A549 (cell line): Measurements from ENCODE around the gene GP1BA. TPM values are rescaled to one million over a fixed set of nuclear protein-coding genes. Genes with fewer than 3 reads are reported as not detected.

Experiments
- ATAC-seq, 2 experiments: fragments of 200-7000 bp in 1 of 2; fragments of >200 bp in 1 of 2; cut with Nextera tagmentation in 1 of 2; cut with Tn5 transposase in 1 of 2; 3 replicates each; pipeline versions ENCODE4 v1.8.0 to v1.9.1; 2018 to 2020; ENCODE audit warnings: mild to moderate bottlenecking in 1 of 2, moderate library complexity in 1 of 2
- CTCF ChIA-PET: fragments of 300-600 bp; sonication (Branson Sonifier 250); formaldehyde crosslinking; extraction: SDS; loops from one replicate; lab custom pipeline; 2021; ENCODE audit warnings: antibody characterized with exemption, inconsistent platforms; lab: Yijun Ruan, JAX
- POLR2A ChIA-PET: fragments of 350-600 bp; formaldehyde crosslinking; extraction: SDS; loops from one replicate; lab custom pipeline; 2021; ENCODE audit warnings: antibody characterized with exemption, inconsistent platforms; lab: Yijun Ruan, JAX
- DNase-seq, 2 experiments: peaks; one replicate each; pipeline versions ENCODE4 v3.0.0 to v3.0.0-alpha.2; 2011 to 2016; ENCODE audit warnings: low read depth in 1 of 2, low spot score in 1 of 2
- FAIRE-seq: peaks from 2 replicates; lab custom pipeline; 2011; peaks lifted over from hg19 to GRCh38; lab: Jason Lieb, UNC
- H3K27ac ChIP-seq, 2 experiments: fragments of >200 bp; sonication (Bioruptor Twin); formaldehyde crosslinking; 3 replicates each; pipeline ENCODE4 v1.5.1; 2016 to 2017
- H3K4me1 ChIP-seq: fragments of >200 bp; sonication (Bioruptor Twin); formaldehyde crosslinking; 3 replicates; pipeline ENCODE4 v1.6.1; 2016
- H3K4me2 ChIP-seq: fragments of >200 bp; sonication (Bioruptor Twin); formaldehyde crosslinking; 3 replicates; pipeline ENCODE4 v1.6.1; 2016
- H3K4me3 ChIP-seq: fragments of >200 bp; sonication (Bioruptor Twin); formaldehyde crosslinking; 3 replicates; pipeline ENCODE4 v1.5.1; 2016
- H3K9me3 ChIP-seq: fragments of >200 bp; sonication (Bioruptor Twin); formaldehyde crosslinking; 3 replicates; pipeline ENCODE4 v1.6.1; 2016
- CBX2 ChIP-seq: fragments of 200-600 bp; sonication (generic); IDR thresholded peaks from 2 replicates; pipeline ENCODE4 v1.6.1; 2016; ENCODE audit warnings: low read depth, mild to moderate bottlenecking, borderline replicate concordance
- CBX8 ChIP-seq: fragments of 200-600 bp; sonication (generic); IDR thresholded peaks from 2 replicates; pipeline ENCODE4 v1.6.1; 2016
- CHD2 ChIP-seq: fragments of 150-350 bp; IDR thresholded peaks from 2 replicates; pipeline ENCODE4 v1.6.1; 2014; ENCODE audit warnings: low read length; ENCODE audit not compliant: partially characterized antibody
- EHF ChIP-seq: fragments of 250-450 bp; sonication (Bioruptor Pico); IDR thresholded peaks from 2 replicates; pipeline ENCODE4 v1.5.0; 2020; ENCODE audit warnings: mild to moderate bottlenecking
- ESRRA ChIP-seq: fragments of 150-350 bp; IDR thresholded peaks from 2 replicates; pipeline ENCODE4 v1.6.1; 2014; ENCODE audit warnings: mild to moderate bottlenecking, low read length, borderline replicate concordance
- FOSB ChIP-seq: fragments of 250-450 bp; sonication (Bioruptor Pico); IDR thresholded peaks from 2 replicates; pipeline ENCODE4 v1.5.0; 2020; ENCODE audit warnings: mild to moderate bottlenecking, moderate library complexity
- FOXS1 ChIP-seq: fragments of 250-450 bp; sonication (Bioruptor Pico); IDR thresholded peaks from 2 replicates; pipeline ENCODE4 v1.5.0; 2020; ENCODE audit warnings: mild to moderate bottlenecking, moderate library complexity
- GATA3 ChIP-seq: IDR thresholded peaks from 2 replicates; pipeline ENCODE4 v1.6.1; 2012; ENCODE audit warnings: borderline replicate concordance
- KDM5A ChIP-seq: fragments of 200-600 bp; sonication (generic); IDR thresholded peaks from 2 replicates; pipeline ENCODE4 v1.6.1; 2016; ENCODE audit warnings: antibody characterized with exemption, mild to moderate bottlenecking
- MAFK ChIP-seq: fragments of 450-650 bp; IDR thresholded peaks from 2 replicates; pipeline ENCODE4 v1.6.1; 2014; ENCODE audit not compliant: partially characterized antibody
- NFE2L2 ChIP-seq: fragments of 150-350 bp; conservative IDR thresholded peaks from 2 replicates; pipeline ENCODE4 v1.6.1; 2014; ENCODE audit warnings: low read length
- POLR2A ChIP-seq: IDR thresholded peaks from 2 replicates; pipeline ENCODE4 v1.6.1; 2012; ENCODE audit warnings: mild to moderate bottlenecking, low read length
- POLR2AphosphoS2 ChIP-seq: conservative IDR thresholded peaks from 2 replicates; pipeline ENCODE4 v1.6.1; 2012; ENCODE audit warnings: low read length, improper control_type of control experiment, inconsistent platforms
- RARB ChIP-seq: fragments of 250-450 bp; sonication (Bioruptor Pico); IDR thresholded peaks from 2 replicates; pipeline ENCODE4 v1.8.0; 2021; ENCODE audit warnings: mild to moderate bottlenecking, moderate library complexity
- RCOR1 ChIP-seq: fragments of 150-350 bp; IDR thresholded peaks from 2 replicates; pipeline ENCODE4 v1.6.1; 2014; ENCODE audit warnings: antibody characterized with exemption, low read length, low read depth
- RFX5 ChIP-seq: fragments of 450-650 bp; IDR thresholded peaks from 2 replicates; pipeline ENCODE4 v1.7.1; 2014; ENCODE audit warnings: antibody characterized with exemption, mild to moderate bottlenecking, moderate library complexity
- RNF2 ChIP-seq: fragments of 200-600 bp; sonication (generic); IDR thresholded peaks from 2 replicates; pipeline ENCODE4 v1.6.1; 2016; ENCODE audit warnings: low read depth, mild to moderate bottlenecking, antibody characterized with exemption, moderate library complexity, borderline replicate concordance
- SREBF2 ChIP-seq: fragments of 450-650 bp; IDR thresholded peaks from 2 replicates; pipeline ENCODE4 v1.6.1; 2014; ENCODE audit warnings: mild to moderate bottlenecking, moderate library complexity
- TP53 ChIP-seq: fragments of 250-450 bp; sonication (Bioruptor Pico); IDR thresholded peaks from 2 replicates; pipeline ENCODE4 v1.5.0; 2021; ENCODE audit warnings: mild to moderate bottlenecking, moderate library complexity
- WGBS: methylation state at CpG from one replicate; pipeline ENCODE4 v1.1.6; 2017; ENCODE audit errors: missing lambda C conversion rate; 5-methylcytosine and 5-hydroxymethylcytosine counted together
- polyA plus RNA-seq, 4 experiments: library from polyadenylated mRNA; depleted of rRNA in 3 of 4; stranded (reverse); fragments of >200 nt; fragmentation: RNase III in 1 of 4; extraction: RNeasy Plus Mini Kit Qiagen cat#74134 plus additional on column Dnase treatment in 1 of 4; gene quantifications; 2 replicates in 3 of 4; 3 replicates in 1 of 4; pipeline ENCODE4 v1.2.3, GENCODE V29; 2011 to 2017
- TF ChIP-seq, protein P1 (sequence below): fragments of >200 bp; sonication (Bioruptor Twin); formaldehyde crosslinking; IDR thresholded peaks from 3 replicates; pipeline ENCODE4 v1.5.1; 2016
- TF ChIP-seq, protein P2 (sequence below): fragments of >200 bp; sonication (Bioruptor Twin); formaldehyde crosslinking; IDR thresholded peaks from 2 replicates; pipeline ENCODE4 v1.6.1; 2016
- TF ChIP-seq, protein P3 (sequence below): IDR thresholded peaks from 2 replicates; pipeline ENCODE4 v1.6.1; 2012
- TF ChIP-seq, protein P4 (sequence below): IDR thresholded peaks from 2 replicates; pipeline ENCODE4 v1.6.1; 2012; ENCODE audit warnings: low read depth, borderline replicate concordance
- TF ChIP-seq, protein P5 (sequence below): fragments of >200 bp; sonication (Bioruptor Twin); formaldehyde crosslinking; IDR thresholded peaks from 3 replicates; pipeline ENCODE4 v1.6.1; 2016
- TF ChIP-seq, protein P6 (sequence below): fragments of 250-450 bp; sonication (Bioruptor Pico); IDR thresholded peaks from 2 replicates; pipeline ENCODE4 v1.5.0; 2021; ENCODE audit warnings: mild to moderate bottlenecking, moderate library complexity, borderline replicate concordance
- TF ChIP-seq, protein P7 (sequence below): fragments of 450-650 bp; IDR thresholded peaks from 2 replicates; pipeline ENCODE4 v1.6.1; 2014; ENCODE audit warnings: antibody characterized with exemption

Gene GP1BA
- polyA plus RNA-seq, 2 of the 4 experiments (the other 2 are of a cell fraction), result not detected

DNA sequence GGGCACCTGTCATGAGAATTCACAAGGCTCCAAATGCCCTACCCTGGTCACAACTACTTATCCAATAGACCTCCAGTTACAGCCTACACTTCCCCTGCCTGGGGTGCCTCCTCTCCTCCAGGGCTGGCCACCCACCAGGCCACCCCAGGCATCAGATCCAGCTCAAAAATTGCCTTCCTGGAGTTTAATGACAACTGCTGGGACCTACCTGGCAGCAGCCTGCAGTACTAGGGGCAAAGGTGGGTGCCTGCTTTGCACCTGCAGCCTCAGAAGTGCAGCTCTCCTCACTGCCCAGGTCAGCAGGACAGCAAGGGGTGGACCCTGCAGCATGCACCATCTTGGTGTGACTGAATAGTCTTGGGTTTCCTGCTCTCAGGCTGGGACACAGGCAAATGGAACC is 3.6 kb downstream of the GP1BA start:
- FAIRE-seq (no peak), DNase-seq (no peak)
- H3K4me1 ChIP-seq, result peaks cover 10% of the 10 kb centered on the region
- ChIA-PET CTCF (interaction anchor here (1.0 to 2.6 kb wide), 3 partner anchors 27 to 52 kb away, joined by 3 to 14 read pairs (median 5); partner anchors contain the start of gene CAMTA2), POLR2A (interaction anchor here (0.5 to 1.8 kb wide), 2 partner anchors 32 to 177 kb away, joined by 4 to 8 read pairs; partner anchors contain the start of gene SPAG7)
- H3K27ac ChIP-seq, result no peak overlapping the region
- no peak overlapping the region for H3K4me2 ChIP-seq
- TF ChIP-seq POLR2AphosphoS2 (no peak), EHF (CRISPR knock-in tag) (no peak), ESRRA (no peak), SREBF2 (no peak), NFE2L2 (no peak), RNF2 (no peak), CHD2 (no peak), RFX5 (no peak), TP53 (CRISPR knock-in tag) (no peak), GATA3 (no peak)
- TF ChIP-seq, protein P1, sequence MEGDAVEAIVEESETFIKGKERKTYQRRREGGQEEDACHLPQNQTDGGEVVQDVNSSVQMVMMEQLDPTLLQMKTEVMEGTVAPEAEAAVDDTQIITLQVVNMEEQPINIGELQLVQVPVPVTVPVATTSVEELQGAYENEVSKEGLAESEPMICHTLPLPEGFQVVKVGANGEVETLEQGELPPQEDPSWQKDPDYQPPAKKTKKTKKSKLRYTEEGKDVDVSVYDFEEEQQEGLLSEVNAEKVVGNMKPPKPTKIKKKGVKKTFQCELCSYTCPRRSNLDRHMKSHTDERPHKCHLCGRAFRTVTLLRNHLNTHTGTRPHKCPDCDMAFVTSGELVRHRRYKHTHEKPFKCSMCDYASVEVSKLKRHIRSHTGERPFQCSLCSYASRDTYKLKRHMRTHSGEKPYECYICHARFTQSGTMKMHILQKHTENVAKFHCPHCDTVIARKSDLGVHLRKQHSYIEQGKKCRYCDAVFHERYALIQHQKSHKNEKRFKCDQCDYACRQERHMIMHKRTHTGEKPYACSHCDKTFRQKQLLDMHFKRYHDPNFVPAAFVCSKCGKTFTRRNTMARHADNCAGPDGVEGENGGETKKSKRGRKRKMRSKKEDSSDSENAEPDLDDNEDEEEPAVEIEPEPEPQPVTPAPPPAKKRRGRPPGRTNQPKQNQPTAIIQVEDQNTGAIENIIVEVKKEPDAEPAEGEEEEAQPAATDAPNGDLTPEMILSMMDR, result no peak
- TF ChIP-seq, protein P2, sequence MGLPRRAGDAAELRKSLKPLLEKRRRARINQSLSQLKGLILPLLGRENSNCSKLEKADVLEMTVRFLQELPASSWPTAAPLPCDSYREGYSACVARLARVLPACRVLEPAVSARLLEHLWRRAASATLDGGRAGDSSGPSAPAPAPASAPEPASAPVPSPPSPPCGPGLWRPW, result no peak
- TF ChIP-seq, protein P3, sequence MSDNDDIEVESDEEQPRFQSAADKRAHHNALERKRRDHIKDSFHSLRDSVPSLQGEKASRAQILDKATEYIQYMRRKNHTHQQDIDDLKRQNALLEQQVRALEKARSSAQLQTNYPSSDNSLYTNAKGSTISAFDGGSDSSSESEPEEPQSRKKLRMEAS, result no peak
- TF ChIP-seq, all 56 proteins: peak for 0
- Histone ChIP-seq H3K9me3 (no peaks in the 10 kb centered on the region), H3K4me3 (no peak overlapping the region)
- ATAC-seq, result no peak

DNA sequence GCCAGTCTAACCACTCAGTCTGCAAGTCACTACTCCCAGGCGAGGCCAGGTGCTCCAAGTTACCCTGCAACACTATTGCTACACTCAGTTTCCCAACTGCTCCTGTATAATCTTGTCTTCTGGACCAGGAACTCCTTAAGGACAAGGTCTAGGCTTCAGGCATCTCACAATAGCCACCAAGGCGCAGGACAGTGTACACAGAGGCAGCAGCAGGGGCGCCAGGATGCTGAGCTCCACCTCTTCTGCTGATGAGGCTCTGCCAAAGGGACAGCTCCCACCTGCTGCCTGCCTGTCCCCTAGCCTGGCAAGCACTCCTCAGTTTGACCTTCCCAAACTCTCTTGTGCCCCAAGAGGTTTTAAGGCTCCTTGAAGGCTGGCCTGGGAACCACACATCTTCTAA is 4.4 kb downstream of the GP1BA start:
- Histone ChIP-seq H3K4me2 (no peak overlapping the region), H3K9me3 (no peaks in the 10 kb centered on the region), H3K27ac (no peak overlapping the region), H3K4me3 (no peak overlapping the region)
- ATAC-seq (no peak), DNase-seq (no peak), FAIRE-seq (no peak)
- CTCF ChIA-PET, result interaction anchor here (1.0 to 2.6 kb wide), 7 partner anchors 9 to 146 kb away, joined by 3 to 14 read pairs (median 4); partner anchors contain the start of genes CAMTA2 and CHRNE
- POLR2A ChIA-PET, result interaction anchor here (1.8 kb wide), 1 partner anchor 31 kb away, joined by 4 read pairs; the partner anchor contains the start of gene SPAG7
- TF ChIP-seq, protein P4, sequence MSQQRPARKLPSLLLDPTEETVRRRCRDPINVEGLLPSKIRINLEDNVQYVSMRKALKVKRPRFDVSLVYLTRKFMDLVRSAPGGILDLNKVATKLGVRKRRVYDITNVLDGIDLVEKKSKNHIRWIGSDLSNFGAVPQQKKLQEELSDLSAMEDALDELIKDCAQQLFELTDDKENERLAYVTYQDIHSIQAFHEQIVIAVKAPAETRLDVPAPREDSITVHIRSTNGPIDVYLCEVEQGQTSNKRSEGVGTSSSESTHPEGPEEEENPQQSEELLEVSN, result no peak
- TF ChIP-seq, all 56 proteins: peak for 0
- peaks cover 13% of the 10 kb centered on the region for H3K4me1 ChIP-seq
- 93% methylated on average over 3 of the region's 3 CpGs for WGBS

DNA sequence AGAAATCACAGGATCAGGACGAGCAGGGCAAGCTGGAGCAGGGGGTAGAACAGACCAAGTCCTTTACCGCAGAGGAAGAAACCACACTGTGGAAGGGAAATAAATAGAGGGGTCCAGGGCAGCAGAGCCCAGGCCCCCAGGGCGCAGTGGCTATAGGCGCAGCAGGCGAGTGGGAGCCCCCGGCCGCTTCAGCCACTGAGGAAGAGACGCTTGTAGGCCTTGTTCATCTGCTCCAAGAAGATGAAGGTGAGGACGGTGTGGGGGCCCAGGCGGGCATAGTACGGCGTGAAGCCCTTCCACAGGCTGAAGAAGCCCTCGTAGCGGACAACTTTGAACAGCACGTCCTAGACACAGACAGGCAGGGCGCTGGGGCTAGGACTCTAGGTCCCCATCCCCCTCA is 5.5 kb downstream of the GP1BA start:
- TF ChIP-seq NFE2L2 (no peak), FOSB (no peak), RCOR1 (no peak), CBX8 (no peak), MAFK (no peak), FOXS1 (no peak), POLR2A (no peak), KDM5A (no peak), CBX2 (no peak), RARB (no peak)
- TF ChIP-seq, protein P5, sequence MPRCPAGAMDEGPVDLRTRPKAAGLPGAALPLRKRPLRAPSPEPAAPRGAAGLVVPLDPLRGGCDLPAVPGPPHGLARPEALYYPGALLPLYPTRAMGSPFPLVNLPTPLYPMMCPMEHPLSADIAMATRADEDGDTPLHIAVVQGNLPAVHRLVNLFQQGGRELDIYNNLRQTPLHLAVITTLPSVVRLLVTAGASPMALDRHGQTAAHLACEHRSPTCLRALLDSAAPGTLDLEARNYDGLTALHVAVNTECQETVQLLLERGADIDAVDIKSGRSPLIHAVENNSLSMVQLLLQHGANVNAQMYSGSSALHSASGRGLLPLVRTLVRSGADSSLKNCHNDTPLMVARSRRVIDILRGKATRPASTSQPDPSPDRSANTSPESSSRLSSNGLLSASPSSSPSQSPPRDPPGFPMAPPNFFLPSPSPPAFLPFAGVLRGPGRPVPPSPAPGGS, result no peak
- TF ChIP-seq, protein P6, sequence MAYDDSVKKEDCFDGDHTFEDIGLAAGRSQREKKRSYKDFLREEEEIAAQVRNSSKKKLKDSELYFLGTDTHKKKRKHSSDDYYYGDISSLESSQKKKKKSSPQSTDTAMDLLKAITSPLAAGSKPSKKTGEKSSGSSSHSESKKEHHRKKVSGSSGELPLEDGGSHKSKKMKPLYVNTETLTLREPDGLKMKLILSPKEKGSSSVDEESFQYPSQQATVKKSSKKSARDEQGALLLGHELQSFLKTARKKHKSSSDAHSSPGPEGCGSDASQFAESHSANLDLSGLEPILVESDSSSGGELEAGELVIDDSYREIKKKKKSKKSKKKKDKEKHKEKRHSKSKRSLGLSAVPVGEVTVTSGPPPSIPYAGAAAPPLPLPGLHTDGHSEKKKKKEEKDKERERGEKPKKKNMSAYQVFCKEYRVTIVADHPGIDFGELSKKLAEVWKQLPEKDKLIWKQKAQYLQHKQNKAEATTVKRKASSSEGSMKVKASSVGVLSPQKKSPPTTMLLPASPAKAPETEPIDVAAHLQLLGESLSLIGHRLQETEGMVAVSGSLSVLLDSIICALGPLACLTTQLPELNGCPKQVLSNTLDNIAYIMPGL, result no peak
- TF ChIP-seq, protein P4, result no peak
- TF ChIP-seq, protein P7, sequence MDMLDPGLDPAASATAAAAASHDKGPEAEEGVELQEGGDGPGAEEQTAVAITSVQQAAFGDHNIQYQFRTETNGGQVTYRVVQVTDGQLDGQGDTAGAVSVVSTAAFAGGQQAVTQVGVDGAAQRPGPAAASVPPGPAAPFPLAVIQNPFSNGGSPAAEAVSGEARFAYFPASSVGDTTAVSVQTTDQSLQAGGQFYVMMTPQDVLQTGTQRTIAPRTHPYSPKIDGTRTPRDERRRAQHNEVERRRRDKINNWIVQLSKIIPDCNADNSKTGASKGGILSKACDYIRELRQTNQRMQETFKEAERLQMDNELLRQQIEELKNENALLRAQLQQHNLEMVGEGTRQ, result no peak
- ChIA-PET CTCF (interaction anchor here (1.0 to 2.8 kb wide), 4 partner anchors 14 to 148 kb away, joined by 4 to 14 read pairs (median 10); partner anchors contain the start of gene CHRNE), POLR2A (no interaction called here)
- no peak overlapping the region for H3K27ac ChIP-seq
- 96% methylated on average over 16 of the region's 16 CpGs for WGBS
- H3K4me3 ChIP-seq, result no peak overlapping the region
- ATAC-seq (no peak), DNase-seq (no peak), FAIRE-seq (no peak)
- no peaks in the 10 kb centered on the region for H3K9me3 ChIP-seq
- H3K4me2 ChIP-seq, result no peak overlapping the region
- H3K4me1 ChIP-seq, result peaks cover 25% of the 10 kb centered on the region
